Epithelial cell of proximal tubule (primary cell): ENCODE results near the gene MCRIP1. TPM values are rescaled to one million over a fixed set of nuclear protein-coding genes. Genes with fewer than 3 reads are reported as not detected.

Experiments used
- DNase-seq: peaks from one replicate; pipeline ENCODE4 v3.0.0-alpha.2; 2011; ENCODE audit warnings: low read depth
- H3K4me3 ChIP-seq: 2 replicates; pipeline ENCODE4 v1.5.1; 2011; ENCODE audit warnings: low read depth, mild to moderate bottlenecking, low read length
- CTCF ChIP-seq: conservative IDR thresholded peaks from 2 replicates; pipeline ENCODE4 v1.5.1; 2012; ENCODE audit warnings: low read depth, mild to moderate bottlenecking, low read length
- total RNA-seq: library from RNA; depleted of rRNA; stranded (reverse); fragments of >200 nt; gene quantifications from 2 replicates; pipeline ENCODE4 v1.2.3, GENCODE V29; 2015

MCRIP1 gene
- total RNA-seq, 1 donor from 2014 or later, result 153 TPM

DNA sequence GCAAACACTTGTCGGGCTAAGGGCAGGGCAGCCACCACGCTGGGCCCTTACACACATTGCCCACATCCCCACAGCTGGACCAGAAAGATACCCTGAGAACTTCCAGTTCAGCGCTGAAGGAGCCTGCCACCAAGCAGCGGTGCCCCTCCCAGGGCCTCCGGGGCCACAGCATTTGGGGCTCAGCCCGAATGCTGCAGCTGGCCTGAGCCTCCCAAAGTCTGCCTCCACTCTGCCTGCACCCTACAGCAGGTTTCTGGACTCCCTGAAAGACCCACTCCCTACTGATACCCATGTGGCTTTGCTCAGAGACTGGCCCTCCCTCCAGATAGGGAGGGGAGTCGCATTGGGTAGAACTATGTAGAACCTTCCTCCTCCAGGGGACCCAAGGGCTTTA, 1.5 kb downstream of the MCRIP1 start:
- TF ChIP-seq CTCF, result no peak
- no peak for DNase-seq
- H3K4me3 ChIP-seq, result peak overlapping the region; percentile 77

DNA sequence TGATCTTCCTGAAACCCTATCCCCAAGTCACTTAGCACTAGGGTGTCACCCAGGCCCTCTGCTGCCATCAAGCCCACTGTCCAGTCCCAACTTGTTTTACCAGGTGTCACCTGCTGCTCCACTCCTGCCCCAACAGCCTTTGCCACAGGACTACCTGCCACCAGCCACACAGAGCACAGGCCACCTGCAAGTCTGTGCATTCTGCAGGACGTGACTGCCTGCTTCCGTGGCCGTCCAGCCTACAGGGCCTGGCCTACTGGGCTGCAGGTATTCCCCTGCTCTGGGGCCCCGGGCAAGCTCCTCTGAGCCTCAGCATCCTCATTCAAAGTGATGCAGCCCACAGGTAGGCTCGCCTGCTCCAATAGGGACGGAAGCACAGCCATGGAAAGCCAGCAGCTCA, 3.2 kb downstream of the MCRIP1 start:
- no peak for TF ChIP-seq CTCF
- no peak for DNase-seq
- no peak overlapping the region for H3K4me3 ChIP-seq

- DNase-seq, result no peak
- no peak for TF ChIP-seq CTCF
- H3K4me3 ChIP-seq, result no peak overlapping the region
These were observed 4.4 kb downstream of the MCRIP1 start for GRCh38 chr17:81828656-81829055.

DNA sequence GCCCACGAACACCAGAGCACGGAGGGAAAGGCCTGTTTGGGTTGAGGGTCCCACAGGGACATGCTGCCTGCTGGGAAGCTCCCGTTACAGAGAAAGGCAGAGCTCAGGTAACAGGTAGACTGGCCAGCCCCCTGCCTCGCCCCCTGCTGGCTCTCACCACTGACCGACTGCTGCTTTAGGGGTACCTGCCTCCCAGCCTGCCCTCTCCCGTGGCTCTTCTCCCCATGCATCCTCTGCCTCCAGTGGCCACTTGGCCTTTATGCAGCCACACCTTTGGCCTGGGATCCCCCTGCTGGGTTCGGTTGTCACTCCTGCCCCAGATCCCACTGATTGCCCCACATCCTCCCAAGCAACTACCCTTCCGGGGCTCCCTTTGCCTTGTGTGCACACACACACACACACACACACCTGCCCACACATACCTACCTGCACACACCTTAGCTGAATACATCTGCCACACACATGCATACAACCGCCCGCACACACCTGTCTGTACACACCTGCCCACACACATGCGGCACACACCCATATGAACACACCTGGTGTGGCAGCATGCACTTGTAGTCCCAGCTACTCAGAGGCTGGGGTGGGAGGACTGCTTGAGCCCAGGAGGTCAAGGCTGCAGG, 7.1 kb downstream of the MCRIP1 start:
- DNase-seq, result no peak
- H3K4me3 ChIP-seq, result no peak overlapping the region
- TF ChIP-seq CTCF, result no peak

GRCh38 chr17:81824595-81824994, 8.5 kb downstream of the MCRIP1 start:
- DNase-seq, result no peak
- TF ChIP-seq CTCF, result no peak
- H3K4me3 ChIP-seq, result no peak overlapping the region

- DNase-seq, result no peak
- TF ChIP-seq CTCF, result no peak
- no peak overlapping the region for H3K4me3 ChIP-seq
These were observed 9.1 kb downstream of the MCRIP1 start for GRCh38 chr17:81823820-81824550.
